HG03342 (cell line): ENCODE measurements around the gene POLR2H.

Experiments
- ATAC-seq: cut with Tn5 transposase; IDR thresholded peaks from one replicate; pipeline ENCODE4 v1.9.1; 2021; ENCODE audit warnings: mild to moderate bottlenecking, moderate library complexity; ENCODE audit not compliant: unreplicated experiment

Gene POLR2H

DNA sequence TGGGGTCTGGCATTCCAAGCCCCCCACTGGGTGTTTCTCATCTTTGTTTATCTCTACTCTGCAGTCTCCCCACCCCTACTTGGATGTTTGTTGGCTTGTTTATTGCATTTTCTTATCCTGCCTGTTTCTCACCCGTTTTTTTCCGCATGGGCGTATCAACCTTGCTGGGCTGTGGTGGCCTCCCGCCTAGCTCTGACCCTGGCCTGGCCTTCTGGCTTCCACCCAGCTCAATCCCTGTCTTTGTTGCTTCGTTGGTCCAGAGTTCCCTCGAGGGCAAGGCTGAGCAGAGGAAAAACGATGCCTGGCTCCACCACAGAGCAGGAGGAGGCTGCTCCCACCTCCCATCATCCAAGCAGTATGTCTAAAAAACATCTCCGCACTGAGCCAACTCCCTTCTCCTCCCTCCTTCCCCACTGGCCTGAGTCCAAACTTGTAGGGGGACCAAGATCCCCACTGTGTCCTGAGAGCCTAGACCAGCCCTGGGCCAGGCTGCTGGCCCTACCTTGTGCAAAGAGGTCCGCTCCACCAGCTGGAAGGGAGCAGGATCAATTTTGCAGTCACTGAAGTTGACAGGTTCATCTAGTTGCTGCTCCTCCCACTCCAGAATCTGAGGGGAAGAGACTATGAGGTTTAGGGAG is 9.9 kb upstream of the POLR2H start:
- ATAC-seq: no peak

DNA sequence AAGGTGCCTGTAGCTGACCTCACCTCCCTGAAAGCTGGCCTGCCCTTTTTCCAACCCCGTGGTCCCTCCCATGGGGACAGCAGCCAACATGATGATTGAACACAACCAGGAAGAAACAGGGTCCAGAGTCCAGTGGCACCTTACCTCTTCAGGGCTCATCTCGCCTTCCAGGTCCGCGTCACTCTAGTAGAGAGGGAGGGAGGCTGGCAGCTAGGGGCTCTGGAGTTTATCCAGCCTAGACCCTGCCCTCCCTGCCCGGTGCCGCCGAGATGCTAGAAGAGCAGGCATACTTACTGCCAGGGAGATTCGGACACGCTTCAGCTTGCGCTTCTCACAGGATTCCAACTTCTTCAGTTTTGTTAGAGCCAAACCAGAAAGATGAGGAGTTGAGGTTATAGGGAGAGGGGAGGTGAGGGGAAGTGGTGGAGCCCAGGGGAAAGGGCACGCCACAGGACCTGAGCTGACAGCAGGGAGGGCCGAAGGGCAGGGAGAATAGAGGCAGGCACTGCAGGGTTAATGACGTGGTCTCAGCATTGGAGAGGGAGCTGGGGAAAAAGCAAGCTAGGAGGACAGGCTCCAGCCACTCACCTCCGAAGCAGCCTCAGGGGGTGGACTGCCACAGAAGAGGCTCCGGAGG is 9.2 kb upstream of the POLR2H start:
- ATAC-seq: no peak

DNA sequence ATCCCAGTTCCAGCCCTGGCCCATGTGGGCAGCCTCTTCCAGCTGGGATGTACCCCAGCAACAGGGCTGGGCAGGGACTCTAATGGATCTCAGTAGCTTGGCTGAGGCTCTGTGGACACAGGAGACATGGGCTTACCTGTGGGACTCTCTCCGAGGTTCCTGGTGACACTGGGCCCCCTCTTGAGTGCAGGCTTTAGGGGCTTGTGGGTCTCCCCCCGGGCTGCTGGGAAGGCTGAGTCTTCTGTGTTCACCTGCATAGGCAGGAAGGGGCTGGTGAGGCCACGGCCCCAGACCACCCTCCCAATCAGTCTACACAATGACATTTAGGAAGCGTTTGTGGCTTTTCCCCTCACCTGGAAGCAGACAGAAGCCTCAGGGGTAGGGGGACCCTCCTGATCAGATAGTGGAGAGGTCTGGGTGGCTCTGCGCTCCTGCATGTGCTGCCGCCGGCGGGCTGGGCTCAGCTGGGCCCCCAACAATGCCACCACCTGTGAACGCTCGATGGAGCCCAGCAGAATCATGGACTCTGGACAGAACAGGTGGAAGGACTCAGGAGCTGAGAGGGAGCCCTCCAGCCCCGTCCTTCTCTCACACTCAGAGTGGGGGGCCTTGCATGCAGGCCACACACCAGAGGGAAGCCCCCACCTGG is 8.5 kb upstream of the POLR2H start:
- no peak for ATAC-seq

DNA sequence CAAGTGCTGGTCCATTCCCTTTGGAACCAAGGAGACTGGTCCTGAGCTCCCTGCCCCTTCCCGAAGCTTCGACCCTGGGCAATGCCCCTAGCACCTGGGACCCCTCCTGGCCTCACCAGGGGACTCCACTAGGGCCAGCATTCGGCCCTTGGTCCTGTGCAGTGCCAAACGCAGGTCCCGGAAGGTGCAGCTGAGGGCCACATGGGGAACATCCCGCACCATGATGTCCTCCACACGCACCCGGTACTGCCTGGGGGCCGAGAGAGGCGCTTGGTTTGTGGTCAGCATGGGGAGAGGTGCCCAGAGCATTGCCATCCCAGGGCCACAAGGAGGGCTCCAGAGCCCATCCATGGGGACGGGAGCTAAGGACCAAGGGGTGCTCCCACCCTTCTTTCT is 8.0 kb upstream of the POLR2H start:
- ATAC-seq: no peak

DNA sequence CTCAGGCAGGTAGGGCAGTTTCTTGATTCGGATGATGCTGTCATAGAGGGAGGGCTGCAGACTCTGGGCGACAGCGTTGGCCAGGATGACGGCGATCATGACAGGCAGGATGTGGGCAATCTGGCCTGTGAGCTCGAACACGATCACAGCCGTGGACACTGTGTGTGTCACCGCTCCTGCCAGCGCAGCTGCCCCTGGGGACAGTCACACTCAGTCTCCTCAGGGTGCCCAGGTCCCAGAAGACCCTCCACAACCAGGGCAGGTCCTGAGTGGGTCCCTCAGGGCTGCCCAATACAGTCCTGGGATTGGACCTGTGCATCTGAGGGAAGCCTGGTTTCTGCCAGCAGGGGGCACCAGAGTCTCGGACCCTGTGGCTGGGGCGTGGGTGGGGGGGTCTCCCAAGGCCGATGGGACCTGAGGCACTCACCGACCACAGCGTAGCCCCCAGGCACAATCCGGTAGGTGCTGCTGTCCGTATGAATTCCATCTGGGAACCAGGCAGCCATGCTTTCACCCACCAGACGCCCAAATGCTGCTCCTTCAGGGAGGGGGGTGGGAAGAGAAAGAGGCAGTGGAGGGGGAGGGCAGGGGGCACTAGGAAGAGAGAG is 7.3 kb upstream of the POLR2H start:
- no peak for ATAC-seq

DNA sequence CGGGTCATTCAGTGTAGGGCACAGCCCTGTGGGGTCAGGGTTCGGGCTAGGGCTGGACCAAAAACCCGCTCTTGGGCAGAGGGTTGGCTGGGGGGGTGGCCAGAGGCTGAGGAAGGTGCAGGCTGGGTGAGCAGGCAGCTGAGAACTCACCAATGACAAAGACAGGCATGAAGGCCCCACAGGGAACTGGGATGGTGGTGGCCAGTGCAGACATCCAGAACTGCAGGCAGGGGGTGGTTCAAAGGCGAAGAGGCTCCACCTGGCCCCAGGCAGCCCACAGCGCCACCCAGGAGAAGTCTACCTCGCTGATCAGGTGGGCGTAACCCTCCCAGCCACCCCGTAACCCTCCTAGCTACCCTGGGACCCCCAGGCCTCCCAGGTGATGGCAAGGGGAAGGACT is 6.8 kb upstream of the POLR2H start:
- ATAC-seq: no peak

DNA sequence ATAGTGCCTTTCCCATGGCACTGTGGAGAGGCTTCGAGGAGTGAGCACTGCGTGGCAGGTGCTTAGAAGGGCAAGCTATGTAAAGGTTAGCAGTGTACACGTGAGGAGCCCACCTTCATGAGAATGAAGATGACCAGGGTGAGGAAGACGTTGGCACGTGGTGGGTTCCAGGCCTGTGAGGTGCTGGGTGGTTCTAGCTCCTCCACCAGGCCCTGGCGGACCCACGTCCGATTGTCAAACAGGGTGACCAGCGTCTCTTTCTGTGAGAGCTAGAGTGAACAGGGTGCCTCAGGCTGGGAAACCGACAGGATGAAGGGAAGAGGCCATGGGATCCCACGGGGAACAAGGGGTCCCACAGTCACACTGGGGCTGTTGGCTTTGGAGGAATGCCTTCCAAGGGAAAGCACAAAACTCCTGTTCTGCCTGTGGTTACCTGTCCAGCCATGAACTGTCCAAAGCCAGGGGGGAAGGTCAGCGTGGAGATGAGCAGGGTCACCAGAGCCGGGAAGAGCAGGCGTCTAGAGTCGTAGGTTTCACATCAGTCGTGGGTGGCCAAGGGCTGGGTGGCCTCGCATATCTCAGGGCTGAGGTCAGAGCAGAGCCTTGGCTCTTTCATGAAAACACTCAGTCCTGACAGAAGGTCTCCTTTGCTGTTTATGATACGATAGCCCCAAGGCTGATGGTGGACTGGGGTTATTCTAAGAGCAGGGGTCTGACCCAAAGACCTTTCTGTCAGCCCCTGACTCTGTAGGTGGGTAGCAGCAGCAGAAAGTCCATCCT is 6.1 kb upstream of the POLR2H start:
- ATAC-seq: no peak

DNA sequence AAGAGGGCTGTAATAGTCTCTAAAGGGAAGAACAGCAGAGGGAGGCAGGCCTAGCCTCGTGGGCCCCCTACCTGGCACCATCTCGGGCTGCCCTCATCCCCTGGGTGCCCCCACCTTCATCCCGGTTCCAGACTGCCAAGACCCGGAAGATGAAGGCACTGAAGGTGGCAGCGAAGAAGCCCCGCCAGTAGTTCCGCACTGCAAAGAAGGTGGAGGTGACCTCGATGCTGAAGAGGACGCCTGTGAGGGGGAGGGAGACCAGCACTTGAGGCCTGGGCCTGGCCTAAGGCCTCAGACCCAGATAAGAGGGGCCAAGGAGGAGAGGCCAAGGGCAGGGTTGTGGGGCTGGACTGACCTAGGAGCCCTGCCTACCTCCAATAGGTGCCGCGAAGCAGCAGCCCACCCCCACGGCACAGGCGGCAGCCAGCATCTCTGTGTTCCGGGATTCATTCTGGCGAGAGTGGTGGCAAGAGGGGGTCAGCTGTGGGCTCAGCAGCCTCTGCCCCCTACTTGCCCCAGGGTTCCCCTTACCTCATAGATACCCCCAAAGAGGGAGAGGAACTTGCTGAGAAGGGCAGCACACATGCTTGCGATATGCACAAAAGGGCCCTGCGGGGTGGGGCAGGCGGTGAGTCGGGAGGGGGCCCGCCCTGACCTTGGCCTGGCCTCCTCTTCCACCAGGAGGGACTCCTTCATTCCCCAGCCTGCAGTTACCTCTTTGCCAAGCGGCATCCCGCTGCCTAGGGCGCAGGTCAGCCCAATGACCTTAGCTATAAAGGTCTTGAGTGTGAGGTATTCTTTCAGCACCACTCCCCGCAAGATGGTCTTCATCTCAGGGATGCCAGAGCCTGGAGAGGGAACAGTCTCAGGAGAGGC is 4.0 kb upstream of the POLR2H start:
- no peak for ATAC-seq

DNA sequence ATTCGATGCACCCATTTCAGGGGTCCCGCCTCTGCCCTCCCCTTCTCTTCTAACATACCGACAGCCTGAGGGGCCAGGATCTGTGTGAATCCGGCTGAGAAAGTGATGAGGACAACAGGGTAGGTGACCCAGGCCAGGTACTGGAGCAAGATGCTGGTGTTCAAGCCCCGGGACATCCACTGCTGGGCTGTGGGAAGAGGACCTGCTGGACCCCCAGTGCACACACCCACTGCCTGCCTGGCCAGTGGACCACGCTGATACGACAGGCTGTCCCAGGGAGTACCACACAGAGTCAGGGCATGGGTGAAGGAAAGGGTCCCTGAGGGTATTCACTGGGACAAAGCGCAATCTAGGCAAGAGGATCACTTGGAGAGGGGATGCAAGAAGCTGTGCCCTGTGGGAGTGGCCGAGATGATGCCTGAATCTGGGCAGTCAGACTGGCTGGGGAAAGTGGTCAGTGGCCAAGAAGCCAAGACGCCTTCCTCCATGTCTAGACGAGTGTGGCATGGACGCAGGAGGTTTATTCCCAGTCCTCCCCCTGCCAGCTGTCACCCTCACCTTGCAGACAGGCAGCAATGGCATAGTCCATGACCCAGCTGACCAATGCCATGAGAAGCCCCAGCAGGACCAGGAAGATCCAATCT is 3.3 kb upstream of the POLR2H start:
- no peak for ATAC-seq

DNA sequence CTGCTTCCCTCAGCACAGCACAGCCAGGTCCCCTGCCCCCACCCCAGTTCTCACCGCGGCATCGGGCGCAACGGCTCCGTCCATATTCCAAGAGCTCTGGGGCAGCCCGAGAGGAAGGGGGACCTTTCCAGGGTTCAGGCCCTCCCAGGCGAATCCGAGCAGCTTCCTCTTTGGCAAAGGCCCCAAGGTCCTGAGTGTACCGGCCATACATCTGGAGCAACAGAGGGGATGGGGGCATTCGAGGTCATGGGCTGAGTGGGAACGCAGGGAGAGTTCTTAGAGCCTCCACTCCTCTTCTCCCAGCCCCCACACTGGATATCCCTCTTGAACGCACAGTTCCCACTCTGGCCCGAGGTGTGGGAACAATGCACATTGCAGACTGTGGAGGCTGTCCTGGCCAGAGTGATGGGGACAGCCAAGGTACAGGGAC is 2.6 kb upstream of the POLR2H start:
- ATAC-seq: no peak

DNA sequence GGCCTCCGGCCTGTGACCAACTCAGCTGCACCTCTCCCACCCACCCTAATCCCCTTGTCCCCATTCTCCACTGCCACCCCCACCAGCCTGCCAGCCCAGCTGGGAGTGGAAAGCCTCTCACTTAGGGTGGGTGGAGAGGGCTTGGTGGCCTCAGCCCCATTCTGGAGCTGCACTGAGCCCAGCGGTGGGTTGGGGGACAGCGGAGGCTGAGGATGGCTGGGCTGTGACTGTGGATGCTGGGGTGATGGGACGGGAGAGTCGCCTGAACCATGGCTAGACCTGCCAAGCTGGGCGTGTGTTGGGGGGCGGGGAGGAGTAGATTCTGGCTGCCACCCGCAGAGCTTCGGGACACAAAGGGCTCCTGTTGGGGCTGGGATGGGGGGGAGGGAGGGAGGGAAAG is 1.9 kb upstream of the POLR2H start:
- ATAC-seq: no peak

DNA sequence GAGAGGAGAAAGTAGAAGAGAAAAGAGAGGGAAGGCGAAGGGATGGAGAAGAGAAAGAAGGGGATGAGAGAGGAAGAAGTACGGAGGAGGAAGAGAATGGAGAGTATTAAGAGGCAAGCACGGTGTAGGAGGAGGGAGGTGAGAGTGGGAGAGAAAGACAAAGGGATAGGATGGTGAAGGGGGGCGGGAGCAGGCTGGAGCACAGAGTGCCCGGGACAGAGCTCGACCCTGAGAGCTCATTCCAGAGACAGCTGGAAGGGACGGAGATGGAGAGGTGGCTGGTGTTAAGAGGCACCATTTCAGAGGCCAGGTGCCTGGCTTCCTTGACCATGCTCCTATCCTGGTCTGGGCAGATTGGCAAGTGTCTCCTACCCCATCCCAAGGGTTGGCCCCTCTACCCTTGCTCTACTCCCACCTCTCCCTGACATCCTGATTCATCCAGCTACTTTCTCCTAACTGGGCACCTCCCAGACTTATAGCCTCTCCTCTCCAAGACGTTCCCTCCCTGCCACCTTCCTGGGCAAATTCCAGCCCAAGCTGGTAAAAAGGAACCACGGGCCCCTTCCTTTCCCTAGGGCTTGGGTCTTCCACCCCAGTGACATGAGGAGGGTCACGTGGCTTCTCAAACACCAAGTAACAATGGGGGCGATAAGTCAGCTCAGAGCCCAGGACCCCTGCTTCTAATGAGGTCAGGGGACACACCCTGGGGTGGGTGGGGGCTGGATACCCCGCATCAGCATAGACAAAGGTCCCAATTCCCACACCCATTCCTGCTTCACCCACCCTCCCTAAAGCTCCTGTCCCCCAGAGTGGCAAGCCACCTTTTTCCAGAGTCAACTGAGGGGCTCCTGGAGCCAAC is 1.2 kb upstream of the POLR2H start:
- ATAC-seq: no peak

DNA sequence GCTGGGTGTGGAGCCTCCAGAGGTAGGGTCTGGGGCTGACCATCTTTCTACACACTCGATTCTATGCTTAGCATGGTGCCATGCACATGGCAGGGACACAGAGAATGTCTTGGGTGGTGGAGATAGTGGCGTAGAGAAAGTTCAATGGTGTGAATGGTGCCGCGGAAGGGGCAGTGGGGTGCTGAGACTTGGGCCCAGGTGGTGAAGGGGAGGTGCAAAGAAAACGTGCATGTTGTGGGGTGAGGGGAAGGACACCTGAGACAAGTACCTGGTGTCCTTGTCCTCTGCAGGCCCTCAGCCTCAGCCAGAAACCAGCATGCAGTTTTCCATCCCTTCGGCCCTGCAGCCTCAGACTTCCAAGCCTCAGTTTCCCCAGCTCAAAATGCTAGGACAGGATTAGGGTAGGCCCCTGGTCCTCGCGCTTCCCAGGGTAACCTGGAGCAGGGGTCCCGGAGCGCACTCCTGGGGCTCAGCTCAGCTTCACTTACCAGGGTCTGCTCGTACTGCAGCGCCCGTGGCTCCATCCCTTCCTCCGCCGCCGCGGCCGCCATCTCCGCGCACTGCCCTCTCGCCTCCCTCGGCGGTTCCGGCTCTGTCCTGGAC is 480 bp upstream of the POLR2H start:
- ATAC-seq: no peak

DNA sequence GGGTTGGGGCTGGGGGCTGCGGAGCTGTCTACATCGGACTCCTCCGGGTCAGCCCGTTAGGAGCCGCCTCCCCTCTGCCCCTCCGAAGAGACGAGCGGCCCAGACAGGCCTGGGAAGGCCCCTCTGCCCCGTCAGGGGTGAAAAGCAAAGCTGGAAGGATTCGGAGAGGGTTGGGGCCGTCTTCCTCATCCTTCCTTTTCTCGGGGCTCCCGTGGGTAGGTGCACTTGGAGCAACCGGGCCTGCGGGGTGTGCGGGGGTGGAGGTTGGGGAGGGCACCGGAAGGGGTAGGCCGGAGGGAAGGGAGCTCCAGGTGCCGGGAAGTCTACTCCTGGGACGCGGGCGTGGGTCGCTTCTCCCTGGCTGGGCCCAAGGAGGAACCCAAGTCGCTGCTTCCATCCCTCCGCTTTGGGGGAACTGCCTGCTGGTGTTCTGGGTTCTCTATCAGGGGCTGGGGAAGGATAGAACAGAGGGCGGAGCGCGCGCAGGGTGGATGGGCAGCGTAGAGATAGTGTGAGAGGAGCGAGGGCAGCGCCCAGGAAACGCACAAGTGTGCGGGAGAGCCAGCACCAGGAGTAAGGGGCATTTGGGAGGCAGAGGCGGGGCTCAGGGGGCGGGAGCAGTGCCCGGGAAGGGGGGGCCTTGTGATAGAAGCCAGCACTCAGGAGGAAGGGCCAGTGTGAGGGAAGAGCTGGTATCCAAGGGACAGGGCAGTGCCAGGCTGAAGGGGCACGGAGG is 590 bp downstream of the POLR2H start:
- peak; percentile 4 for ATAC-seq

DNA sequence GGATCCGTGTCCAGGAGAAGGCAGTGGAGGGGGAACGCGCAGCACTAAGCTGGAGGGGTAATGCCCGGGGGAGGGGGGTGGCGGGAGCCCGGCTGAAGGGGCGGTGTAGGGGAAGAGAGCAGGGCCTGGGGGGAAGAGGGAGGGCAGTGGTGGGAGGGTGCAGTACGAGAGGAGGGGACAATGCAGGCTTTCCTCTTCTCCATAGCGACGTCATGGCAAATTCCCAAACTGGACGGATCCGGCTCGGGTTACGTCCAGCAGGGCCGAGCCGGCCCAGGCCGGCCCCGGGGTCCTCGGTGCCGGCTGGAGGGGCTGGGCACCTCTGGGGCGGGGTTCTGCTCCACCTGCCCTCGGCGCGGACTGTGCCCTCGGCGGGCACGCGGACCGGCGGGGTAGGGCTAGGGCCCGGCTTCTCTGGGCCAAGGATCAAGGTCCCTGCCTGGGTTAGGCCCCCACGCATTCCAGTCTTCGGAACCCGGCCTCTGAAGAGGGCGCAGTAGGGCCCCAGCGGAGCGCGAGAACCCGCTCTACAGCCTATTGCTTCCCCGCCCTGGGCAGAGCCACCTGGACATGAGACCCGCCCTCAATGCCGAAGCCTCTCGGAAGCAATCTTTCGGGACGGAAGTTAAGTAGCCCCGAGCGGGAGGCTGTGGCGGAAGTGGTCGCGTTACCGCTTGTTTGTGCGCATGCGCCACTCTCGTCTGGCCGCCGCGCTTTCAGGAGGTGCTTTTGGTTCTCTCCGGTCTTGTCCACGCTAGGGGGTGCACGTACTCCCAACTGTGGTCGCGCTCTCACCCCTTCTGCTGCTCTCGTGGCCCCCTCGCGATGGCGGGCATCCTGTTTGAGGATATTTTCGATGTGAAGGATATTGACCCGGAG is 1.4 kb downstream of the POLR2H start:
- peak; percentile 87 for ATAC-seq

DNA sequence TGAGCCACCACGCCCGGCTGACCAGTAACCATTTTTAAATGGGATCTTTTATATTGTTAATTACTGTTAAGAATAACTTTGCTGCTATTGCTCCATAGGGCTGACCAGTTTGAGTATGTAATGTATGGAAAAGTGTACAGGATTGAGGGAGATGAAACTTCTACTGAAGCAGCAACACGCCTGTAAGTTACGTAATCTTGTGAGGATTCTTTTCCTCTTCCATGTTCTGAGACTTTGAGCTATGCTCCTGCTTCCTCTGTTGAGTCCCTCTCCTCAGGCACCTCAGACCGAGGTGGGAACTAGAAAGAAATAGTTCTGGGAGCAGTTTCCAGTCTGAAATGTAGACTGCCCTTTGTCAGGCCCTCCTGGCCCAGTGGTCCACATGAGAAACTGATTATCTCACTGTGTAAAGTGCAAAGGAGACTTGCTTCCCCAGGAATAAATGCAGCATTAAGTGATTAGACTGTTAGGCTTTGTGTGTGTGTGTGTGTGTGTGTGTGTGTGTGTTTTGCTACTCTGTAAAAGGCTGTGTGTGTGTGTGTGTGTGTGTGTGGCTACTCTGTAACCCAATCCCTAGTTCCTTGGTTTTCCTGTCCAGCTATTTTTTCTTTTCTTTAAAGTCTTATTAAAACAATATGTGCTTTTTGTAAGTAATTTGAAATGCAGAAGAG is 5.2 kb downstream of the POLR2H start:
- ATAC-seq: no peak
